GM19438 (cell line): Measurements from ENCODE around the gene LMAN1.

Source experiments
- ATAC-seq: cut with Tn5 transposase; IDR thresholded peaks from one replicate; pipeline ENCODE4 v1.9.1; 2021; ENCODE audit warnings: low read depth; ENCODE audit not compliant: unreplicated experiment

Gene LMAN1

DNA sequence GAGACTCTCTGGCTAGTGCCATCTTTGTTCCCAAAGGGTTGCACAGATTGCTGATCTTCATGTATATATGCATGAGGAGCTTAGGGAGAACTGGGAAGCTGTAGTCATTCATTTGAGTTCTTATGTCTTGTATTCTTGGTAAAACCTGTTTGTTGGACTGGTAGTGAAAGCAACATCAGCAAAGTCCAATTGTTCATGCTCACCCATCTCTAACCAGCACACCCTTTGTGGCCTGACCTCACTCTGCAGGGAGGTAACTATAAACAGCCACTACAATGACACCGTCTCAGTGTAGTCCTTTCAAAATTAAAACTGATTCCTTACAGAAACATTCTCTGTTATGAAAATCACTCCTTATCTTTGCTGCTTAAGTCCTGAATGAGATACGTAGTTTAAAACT lies 13.9 kb upstream of the LMAN1 start:
- ATAC-seq = no peak

DNA sequence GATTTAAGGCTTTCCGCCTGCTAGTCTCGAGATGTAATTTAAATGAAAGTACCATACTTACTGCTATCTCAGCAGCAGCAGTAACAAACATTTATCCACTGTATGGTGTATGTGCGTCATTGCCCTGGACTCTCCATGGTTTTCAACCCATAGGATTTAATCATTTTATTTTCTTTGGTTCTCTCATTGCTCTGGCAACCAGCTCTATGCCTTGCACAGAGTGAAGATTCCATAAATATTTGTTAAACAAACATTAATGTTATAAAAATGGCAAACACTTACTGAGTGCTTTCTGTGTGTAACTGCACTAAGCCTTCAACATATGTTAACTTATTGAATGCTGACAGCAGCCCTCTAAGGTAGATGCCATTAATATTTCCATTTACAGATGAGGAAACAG lies 1.3 kb upstream of the LMAN1 start:
- no peak for ATAC-seq

DNA sequence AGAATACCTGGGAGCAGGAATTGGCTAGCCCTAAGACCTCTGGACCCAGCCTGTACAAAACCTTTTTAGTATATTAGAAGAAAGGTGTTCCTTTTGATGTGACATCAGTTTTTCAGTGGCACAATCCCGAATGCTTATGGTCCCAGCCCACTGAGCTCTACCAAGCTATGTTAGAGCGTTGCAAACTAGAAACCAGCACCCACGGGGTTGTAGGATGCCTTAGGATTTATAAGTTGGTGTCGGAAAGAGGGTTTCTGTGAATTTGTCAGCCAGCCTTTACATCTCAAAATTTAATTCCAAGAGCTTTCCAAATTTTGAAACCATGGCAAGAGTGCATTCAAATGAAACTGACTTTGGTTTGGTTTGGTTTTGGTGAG lies 499 bp upstream of the LMAN1 start:
- ATAC-seq = peak; percentile 31

DNA sequence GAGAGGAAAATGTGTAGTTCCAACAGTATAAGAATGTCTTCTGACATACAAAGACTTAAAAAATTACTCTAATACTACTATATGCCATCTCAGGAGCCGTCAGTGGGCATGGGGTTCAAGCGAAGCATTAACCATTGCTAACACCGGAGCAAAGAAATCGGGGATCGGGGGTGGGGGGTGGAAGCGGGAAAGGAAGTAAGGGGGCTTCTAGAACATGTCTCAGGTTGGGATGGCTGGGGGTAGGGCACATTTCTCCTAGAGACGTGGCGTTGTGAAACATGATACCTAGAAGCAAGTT lies 702 bp downstream of the LMAN1 start:
- no peak for ATAC-seq

DNA sequence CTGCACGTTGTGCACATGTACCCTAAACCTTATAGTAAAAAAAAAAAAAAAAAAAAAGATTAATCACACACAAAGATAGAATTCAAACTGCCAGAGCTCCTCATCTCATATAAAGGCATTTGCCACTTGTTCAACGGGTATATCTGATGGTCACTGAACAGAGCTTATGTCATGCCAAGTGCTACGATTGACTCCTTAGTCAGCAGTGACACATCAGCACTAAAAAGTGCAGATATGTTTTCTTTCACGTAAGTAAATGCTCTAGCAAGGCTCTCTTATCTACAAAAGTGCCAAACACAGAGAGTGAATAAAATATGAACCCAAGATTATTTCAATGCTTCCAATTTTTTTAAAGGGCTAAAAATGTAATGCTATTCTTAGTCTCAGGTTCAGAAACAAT lies 1.1 kb downstream of the LMAN1 start:
- ATAC-seq = no peak

DNA sequence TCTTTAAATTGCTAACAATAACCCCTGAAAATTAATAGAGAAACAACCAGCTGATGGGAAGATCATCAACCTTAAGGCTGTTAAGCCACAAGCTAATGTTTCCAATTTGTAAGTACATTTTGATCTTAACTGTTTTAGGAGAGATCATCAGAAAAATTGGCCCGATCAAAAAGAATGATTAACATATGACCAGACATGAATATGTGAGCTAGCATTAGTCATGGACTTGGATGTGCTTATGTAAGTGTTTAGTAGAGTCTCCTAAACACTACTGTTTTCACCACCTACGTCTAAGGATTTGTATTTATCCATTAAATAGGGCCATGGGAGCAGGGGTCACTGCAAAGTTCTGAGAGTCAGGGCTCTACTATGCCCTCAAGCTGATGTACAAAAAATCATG lies 4.3 kb downstream of the LMAN1 start:
- no peak for ATAC-seq

DNA sequence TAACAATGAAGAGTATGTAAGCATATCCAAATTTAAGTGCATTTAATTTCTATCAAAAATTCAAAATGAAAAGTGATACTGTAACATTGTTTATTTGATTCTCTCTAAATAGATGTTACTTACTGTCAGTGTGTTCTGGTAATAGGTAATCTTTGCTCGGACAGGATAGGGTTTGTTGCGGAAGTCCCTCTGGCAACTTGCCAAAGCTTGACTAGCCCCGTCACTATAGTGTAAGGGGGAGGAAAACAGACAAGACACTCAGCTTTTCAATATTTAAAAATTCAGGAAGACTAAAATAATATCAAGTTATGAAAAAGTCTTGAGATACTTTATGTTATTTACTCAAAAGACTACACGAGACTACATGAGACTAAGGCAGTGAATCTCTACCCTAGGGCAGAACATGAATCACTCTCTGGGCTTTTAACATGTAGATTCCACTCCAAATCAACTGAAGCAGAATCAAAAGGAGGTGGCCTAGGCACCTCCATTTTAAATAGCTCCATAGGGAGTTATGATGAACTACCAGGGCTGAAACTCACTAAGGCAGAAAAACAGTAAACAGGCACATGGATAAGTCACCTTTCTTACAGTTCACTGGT lies 5.9 kb downstream of the LMAN1 start:
- no peak for ATAC-seq

DNA sequence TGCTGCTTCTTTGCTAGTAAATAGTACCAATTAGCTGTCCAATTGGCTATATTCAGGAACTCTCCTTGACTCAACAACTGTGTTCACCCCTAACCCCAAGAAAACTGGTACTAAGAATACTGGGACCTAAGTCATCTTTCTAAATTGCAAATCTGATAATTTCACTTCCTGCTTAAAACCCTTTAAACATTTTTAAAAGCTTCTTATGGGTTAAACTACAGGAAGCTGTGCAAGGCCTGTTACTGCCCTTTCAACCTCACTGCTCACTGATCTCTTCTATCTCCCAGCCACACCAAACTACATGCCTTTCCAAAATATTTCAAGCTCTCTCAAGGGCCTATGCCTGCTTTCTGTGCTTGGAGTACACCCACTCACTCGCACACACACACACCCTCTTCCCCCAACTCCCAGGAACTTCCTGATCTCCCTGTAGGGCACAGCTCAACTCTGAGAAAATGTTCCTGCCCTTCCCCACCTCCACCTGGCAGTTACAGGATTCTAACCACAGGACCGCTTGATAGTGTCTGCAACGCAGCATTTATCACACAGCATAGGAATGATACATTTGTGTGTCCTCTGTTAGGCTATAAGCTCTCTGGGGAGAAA lies 6.7 kb downstream of the LMAN1 start:
- no peak for ATAC-seq

DNA sequence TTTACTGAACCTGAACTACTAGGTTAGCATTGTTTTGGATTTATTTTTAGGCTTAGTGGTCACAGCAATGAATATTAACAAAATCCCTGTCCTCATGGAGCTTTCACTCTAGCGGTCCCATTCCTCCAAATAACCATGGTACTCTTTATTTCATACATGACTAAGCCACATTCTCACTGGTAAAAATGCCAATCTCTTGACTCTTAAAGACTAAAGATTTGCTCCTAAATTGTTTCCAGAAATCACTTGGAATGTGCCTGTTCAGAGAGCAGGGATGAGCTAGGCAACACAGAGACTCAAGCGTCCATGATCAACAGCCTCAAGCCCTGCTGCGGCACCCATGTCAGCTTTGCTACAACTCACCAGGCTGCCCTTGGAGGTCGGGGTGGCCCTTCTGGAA lies 13.5 kb downstream of the LMAN1 start:
- ATAC-seq = no peak

DNA sequence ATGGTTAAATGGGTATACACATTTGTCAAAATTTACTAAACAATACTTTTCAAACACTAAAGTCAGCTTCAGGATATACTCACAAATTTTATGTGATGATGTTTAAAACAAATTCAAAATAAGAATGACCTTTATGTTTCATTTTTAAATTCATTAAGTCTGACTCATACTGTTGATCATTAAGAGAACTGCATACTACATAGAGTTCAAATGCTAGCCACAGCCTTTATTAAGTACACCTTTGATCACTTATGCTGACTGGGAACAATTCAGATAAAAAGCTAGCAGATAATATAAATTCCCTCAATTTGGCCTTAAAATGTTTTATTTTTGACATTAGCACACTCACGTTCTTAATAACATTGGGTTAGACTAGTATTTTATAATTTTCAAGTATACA lies 14.1 kb downstream of the LMAN1 start:
- ATAC-seq = no peak

DNA sequence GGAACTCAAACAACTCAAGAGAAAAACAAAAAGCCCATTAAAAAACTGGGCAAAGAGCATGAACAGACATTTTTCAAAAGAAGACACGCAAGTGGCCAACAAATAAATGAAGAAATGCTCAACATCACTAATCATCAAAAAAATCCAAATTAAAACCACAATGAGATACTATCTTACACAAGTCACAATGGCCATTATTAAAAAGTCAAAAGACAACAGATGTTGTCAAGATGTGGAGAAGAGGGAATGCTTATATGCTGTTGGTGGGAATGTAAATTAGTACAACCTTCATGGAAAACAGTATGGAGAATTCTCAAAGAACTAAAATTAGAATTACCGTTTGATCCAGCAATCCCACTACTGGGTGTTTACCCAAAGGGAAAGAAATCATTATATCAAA lies 15.1 kb downstream of the LMAN1 start:
- no peak for ATAC-seq

DNA sequence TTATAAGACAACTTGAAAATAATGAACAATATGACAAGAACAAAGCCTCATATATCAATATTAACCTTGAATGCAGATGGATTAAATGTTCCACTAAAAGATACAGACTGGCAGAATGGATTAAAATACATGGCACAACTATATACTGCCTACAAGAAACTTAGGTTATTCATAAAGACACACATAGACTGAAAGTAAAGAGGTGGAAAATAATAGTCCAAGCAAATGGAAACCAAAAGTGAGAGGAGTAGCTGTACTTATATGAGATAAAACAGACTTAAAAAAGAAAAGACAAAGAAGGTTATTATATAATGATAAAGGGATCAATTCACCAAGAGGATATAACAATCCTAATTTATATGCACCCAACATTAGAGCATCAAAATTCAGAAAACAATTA lies 18.2 kb downstream of the LMAN1 start:
- no peak for ATAC-seq

DNA sequence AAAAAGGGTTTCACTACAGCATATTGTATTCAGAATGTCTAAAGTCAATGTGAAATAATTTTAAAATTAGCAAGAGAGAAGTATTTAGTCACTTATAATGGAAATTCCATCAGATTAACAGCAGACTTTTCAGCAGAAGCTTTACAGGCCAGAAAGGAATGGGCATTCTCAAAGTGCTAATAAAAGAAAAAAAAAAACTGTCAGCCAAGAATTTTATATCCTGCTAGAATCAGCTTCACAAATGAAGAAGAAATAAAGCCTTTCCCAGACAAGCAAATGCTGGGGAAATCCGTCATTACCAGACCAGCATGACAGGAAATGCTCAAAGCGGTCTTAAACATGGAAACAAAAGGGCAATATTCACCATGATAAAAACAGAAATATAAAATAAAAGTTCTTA lies 18.8 kb downstream of the LMAN1 start:
- ATAC-seq = no peak

DNA sequence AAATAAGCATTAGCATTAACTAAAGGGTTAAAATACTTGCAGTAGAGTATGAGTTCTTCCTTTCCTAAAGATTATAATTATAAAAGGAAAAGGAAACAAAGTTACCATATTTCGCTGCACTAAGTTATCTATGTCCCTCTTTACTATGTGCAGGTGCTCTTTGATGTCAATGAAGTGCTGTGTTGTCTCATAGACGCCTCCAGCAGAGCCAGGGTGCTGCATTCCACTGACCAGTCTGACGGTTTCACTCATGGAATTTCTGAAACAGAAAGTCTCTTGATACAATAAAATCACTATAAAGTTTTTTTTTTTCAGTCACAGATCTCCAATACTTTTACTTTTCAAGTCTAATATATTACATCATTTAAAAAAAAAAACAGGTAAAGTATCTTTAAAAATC lies 26.1 kb downstream of the LMAN1 start:
- ATAC-seq = no peak

DNA sequence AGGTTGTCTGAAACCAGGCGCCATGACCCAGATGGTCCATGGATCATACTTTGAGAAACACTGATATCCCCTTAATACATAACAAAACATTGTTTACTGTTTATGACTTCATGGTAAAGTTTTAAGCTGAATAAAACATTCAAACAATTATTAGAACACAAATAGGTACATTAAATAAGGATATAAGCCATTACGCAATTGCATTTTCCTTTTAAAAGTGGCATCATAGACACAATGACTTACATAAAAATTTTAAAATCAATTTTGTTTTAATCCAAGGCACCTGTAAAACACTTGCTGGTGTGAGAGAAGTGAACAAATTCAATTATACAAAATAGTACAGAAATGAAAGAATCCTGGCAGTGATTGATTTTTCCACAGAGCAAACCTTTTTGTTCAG lies 30.4 kb downstream of the LMAN1 start:
- no peak for ATAC-seq

DNA sequence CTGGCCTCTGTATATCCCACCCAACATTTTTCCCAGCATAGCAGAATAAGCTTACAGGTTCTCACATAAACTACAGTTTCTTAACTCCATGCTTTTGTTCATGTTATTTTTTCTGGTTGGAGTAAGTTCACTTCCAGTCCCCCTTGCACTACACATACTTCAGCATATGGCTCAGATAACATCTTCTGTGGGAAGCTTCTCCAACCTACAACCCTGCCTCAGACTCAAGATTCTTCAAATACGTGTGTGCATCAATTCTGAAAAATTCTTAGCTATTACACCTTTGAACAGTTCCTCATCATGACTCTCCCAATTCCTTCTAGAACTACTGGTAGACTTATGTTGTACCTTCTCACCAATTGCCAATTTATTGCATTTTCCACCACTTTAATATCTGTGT lies 33.1 kb downstream of the LMAN1 start:
- no peak for ATAC-seq

DNA sequence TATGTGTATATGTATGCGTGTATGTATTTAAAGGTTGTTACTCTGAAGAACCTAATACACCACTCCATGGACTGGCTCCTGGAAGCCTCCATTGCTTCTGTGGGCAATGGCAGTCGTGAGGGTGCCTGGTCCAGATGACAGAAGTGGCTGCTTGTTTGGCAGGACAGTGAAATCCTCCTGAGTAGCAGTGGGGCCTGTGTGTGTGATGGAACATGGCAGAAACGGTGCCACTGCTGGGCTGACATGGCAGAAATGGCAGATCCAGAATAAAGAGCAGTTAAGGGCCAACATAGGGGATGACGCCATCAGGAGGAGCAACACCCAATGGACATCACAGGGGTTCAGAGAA lies 34.5 kb downstream of the LMAN1 start:
- ATAC-seq = no peak

DNA sequence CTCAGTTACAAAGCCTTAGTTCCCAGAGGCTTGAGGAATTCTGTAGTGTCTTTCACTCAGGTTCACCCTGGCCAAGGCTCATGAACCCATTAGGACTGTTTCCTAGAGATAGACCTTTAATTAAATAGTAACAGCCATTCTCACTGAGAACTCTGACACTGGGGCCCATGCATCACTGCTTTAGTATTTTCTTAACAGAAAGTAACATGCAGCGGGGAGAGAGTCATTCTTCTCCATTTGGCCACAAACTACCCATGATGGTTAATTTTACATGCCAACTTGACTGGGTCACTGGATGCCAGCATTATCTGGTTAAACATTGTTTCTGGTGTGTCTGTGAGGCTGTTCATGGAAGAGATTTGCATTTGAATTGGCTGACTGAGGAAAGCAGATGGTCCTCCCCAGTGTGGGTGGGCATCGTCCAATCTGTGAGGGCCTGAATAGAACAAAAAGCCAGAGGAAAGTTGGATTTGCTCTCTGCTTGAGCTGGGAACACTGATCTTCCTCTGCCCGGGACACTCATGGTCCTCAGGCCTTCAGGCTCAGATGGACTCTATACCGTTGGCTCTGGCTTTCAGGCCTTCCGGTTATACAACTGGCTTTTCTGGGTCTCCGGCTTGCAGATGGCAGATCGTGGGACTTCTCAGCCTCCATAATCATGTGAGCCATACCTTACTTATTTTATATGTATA lies 35.0 kb downstream of the LMAN1 start:
- no peak for ATAC-seq

DNA sequence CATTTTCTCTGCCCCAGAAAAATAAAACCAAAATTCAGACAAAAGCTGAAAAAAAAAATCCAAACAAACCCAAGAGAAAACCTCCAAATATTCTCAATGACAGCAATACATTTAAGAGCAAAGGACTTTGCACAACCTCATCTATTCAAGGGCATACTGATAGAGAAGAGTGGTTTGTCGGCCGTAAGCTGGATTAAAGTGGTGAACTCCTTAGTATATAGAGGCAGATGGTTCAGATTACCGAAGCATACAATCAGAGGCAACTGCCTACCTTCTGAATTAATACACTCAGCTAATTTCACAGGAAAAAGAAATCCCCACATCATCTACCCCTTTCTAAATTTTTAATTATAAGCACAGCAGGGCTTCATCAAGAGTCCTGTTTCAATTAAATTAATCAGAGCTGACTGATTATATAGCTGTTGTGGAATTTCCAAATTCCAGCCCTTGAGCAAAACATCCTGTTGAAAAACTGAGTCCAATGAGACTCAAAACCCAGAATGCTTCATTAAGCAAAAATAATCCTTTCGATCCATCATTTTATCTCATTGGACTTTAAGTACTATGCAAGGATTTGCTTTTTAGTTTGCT lies 40.5 kb downstream of the LMAN1 start, which contains the start of gene CPLX4:
Gene CPLX4, minus strand, starts transcription at position 190 of the 591 bp plus-strand sequence. Its CDS starts 187 bp downstream, at position 3.
- no peak for ATAC-seq

DNA sequence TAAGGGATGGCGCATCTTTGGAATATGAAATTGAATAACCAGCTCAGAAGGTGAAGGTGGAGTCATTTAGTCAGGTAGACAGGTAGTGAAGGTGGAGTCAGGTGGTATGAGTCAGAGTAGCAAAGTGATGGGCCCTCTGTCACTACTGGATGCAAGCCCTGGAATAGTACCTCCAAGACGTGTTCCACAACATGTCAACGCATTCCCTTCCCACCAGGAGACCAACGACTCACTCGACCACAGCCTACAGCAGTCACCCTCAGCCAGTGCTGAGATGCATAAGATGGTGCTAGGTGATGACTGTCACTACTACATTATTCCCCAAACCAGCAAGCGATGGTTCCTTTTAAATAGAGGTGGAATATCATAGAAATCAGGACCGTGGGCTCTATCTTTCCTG lies 47.4 kb downstream of the LMAN1 start:
- ATAC-seq = no peak

DNA sequence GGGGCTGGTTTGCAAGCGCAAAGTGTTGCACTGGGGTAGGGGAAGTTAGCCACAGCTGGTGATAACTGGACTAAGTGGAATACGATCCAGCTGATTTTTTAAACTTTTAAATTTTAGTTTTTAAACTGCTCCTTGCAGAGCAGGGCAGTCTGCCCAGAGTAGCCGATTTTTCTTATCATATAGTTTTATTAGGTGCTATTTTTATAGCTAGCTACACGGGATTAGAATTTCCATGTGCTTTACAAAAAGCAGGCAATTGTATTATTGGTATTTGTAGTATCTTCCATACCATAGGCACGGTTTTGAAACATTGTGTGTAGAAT lies 50.2 kb downstream of the LMAN1 start:
- ATAC-seq = no peak

DNA sequence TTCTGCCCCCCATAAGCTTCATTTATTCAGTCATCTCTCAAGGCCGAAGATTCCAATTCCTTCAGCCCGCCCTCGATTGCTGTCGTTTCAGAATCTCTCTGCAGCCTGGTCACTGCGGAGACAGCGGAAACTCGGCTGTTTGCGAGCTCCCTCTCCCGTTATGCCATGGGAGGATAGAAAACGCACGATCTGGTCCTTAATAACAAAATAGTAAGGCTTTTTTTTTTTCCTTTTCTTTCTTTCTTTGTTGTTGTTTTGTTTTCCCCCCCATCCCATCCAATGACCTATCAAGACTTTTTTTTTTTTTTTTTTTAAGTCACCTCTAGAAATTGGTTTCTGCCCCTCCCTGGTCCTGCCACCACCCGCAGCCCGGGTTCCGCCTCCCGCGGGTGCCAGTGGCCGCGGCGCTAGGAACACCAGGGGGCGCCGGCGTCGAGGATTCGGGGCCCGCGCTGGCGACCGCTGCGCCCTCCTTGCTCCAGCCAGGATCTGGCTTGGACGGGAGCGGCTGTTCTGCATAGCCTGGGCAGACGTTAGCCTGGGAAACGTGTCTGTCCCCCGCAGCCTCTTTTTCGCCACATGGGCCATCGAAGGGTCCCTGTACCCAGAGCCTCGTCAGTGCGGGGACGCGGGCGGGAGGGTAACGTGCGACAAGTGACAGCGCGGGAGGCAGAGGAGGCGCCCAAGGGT lies 50.7 kb downstream of the LMAN1 start:
- ATAC-seq = peak; percentile 85
